Effector memory CD8-positive, alpha-beta T cell (primary cell): ENCODE results near the gene C13orf46.
"Not testable (repeated sequence)": the region's sequence is repeated elsewhere in the genome, so short reads cannot be mapped to it uniquely, and the experiment has no call there.

ENCODE experiments used
- ATAC-seq: fragments of 150-1000 bp; cut with Tn5 transposase; replicated peaks from 2 replicates; pipeline ENCODE4 v1.10.0; 2021; ENCODE audit warnings: mild to moderate bottlenecking, moderate library complexity
- DNase-seq, 3 experiments: peaks; one replicate each; pipeline ENCODE4 v3.0.0; 2021
- H3K27ac Mint-ChIP-seq, 2 donors: one replicate each; pipeline ENCODE4 v1.8.0; 2022; ENCODE audit warnings: mild to moderate bottlenecking in 2 of 2, mixed read lengths in 2 of 2, moderate library complexity in 2 of 2
- H3K27me3 Mint-ChIP-seq, 2 donors: one replicate each; pipeline ENCODE4 v1.8.0; 2022; ENCODE audit warnings: mixed read lengths in 2 of 2
- H3K36me3 Mint-ChIP-seq: one replicate; pipeline ENCODE4 v1.8.0; 2022; ENCODE audit warnings: mild to moderate bottlenecking, moderate library complexity, mixed read lengths; ENCODE audit not compliant: insufficient read depth
- H3K4me1 Mint-ChIP-seq, 2 donors: one replicate each; pipeline ENCODE4 v1.8.0; 2022; ENCODE audit warnings: low read depth in 2 of 2, mixed read lengths in 2 of 2
- H3K4me3 Mint-ChIP-seq, 2 donors: one replicate each; pipeline ENCODE4 v1.8.0; 2022; ENCODE audit warnings: mild to moderate bottlenecking in 2 of 2, mixed read lengths in 2 of 2, moderate library complexity in 2 of 2
- H3K9me3 Mint-ChIP-seq, 2 donors: one replicate each; pipeline ENCODE4 v1.8.0; 2022; ENCODE audit warnings: mixed read lengths in 2 of 2

The C13orf46 gene

GRCh38 chr13:113995051-113995601 lies 21.2 kb upstream of the C13orf46 start:
- ATAC-seq (no peak), DNase-seq (no peak)
- H3K27me3 Mint-ChIP-seq, result no peaks in the 10 kb centered on the region
- H3K9me3 Mint-ChIP-seq, result no peaks in the 10 kb centered on the region
- H3K36me3 Mint-ChIP-seq, result peaks cover 76% of the 10 kb centered on the region
- H3K27ac Mint-ChIP-seq, result peak overlapping the region in 1 of 2 donors; percentile 63
- peak overlapping the region in 1 of 2 donors; percentile 14 for H3K4me3 Mint-ChIP-seq
- H3K4me1 Mint-ChIP-seq, result peaks cover 4 to 17% of the 10 kb centered on the region in 2 donors

DNA sequence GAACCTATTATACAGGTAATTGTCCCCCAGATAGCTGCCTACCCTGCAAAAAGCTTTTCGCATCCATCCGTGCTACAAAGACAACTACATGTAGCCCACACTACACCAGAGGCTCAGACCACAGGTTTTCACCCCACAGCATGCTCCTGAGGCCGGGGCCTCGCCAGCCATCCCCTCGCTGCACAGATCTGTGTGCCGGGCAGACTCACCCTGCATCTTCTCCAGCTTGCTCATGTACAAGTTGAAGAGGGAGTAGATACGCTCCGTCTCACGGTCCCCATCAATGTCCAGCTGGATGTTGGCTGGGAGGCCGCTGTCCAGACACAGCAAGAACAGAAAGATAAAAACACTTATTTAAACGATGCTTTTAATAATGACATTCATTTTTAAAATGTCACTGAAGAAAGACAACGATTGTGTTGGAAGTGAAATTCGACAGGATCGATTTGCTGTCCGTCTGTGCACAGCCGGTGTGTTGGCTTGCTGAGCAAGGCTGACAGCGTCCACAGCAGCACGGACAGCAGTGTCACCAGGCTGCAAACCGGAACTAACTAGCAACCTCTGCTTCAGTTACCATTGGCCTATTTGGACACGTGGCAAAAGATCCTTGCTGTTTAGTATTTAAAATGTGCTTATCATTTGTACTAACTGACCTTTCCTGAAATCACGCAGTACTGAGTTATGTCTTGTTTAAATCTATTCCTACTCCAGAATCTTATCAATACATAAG lies 18.6 kb upstream of the C13orf46 start:
- Mint-ChIP-seq H3K9me3 (no peaks in the 10 kb centered on the region), H3K4me1 (peaks cover 3 to 28% of the 10 kb centered on the region in 2 donors), H3K4me3 (no peak overlapping the region), H3K27me3 (no peaks in the 10 kb centered on the region), H3K36me3 (peaks cover 71% of the 10 kb centered on the region), H3K27ac (peak overlapping the region in 1 of 2 donors; percentile 4)
- DNase-seq (no peak), ATAC-seq (no peak)

DNA sequence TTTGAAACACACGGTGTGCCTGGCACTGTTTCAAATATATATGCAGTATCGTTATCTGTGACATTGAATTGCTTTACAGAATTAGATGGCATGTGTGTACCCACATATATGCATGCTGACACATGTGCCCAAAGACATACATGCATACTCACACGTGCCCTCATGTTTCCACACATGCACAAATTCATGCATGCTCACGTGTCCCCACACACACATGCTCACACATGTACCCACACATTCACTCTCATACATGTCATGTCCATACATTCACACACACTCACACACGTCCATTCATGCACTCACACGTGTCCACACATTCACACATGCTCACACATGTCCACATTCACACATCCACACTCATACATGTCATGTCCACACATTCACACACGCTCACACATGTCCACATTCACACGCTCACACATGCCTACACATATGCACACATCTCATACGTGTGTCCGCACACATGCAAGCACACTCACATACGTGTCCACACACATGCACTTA lies 17.9 kb upstream of the C13orf46 start:
- peaks cover 64% of the 10 kb centered on the region for H3K36me3 Mint-ChIP-seq
- peaks cover 3 to 28% of the 10 kb centered on the region in 2 donors for H3K4me1 Mint-ChIP-seq
- no peaks in the 10 kb centered on the region for H3K9me3 Mint-ChIP-seq
- no peaks in the 10 kb centered on the region for H3K27me3 Mint-ChIP-seq
- ATAC-seq, result no peak
- peak overlapping the region in 1 of 2 donors; percentile 4 for H3K27ac Mint-ChIP-seq
- H3K4me3 Mint-ChIP-seq, result no peak overlapping the region
- no peak for DNase-seq

DNA sequence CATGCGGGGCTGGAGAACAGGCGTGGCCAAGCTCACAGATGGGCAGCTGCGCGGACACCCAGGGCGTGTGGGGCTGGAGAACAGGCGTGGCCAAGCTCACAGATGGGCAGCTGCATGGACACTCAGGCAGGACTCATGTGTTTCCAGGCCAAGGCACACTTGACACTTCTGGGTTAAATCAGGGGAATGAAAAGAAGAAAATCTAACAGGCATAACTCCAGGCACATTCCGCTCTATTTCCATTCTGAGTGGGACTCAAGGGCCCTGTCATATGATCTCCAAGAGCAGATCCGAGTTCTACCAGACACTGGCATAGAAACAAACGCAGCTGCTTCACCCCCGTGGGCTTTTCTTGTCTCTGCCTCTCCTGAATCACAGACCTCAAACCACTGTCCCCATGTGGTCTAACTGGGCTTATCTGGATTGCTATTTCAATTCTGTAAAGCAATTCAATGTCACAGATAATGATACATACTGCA lies 17.4 kb upstream of the C13orf46 start:
- Mint-ChIP-seq H3K4me1 (peaks cover 3 to 28% of the 10 kb centered on the region in 2 donors), H3K27ac (no peak overlapping the region), H3K4me3 (no peak overlapping the region), H3K36me3 (peaks cover 61% of the 10 kb centered on the region), H3K9me3 (no peaks in the 10 kb centered on the region), H3K27me3 (no peaks in the 10 kb centered on the region)
- ATAC-seq (no peak), DNase-seq (no peak)

DNA sequence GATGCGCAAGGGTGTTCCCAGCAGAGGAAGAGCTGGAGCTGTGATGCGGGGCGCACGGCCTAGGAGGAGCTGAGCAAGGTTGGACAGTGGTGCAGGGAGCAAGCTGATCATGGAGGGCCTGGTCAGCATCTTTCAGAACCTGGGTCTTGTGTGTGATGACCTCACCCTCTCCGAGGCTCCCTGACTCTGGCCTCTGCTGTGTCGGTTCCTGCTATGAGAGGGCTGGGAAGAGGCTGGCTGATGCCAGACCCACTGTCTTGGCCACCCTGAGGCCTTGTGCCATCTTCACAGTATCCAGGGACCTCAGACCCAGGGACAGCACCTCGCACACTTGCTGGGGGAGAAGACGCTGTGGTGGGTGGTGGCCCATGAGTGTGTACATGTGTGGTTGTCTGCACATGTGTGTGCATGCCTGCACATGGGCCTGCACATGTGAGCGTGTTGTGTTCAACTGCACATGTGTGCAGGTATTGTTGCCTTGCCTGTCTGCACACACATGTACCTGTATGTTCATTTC lies 16.5 kb upstream of the C13orf46 start:
- Mint-ChIP-seq H3K9me3 (no peaks in the 10 kb centered on the region), H3K4me3 (peak overlapping the region in 1 of 2 donors; percentile 1), H3K4me1 (peaks cover 3 to 28% of the 10 kb centered on the region in 2 donors), H3K36me3 (peaks cover 59% of the 10 kb centered on the region), H3K27me3 (no peaks in the 10 kb centered on the region), H3K27ac (peak overlapping the region; percentile 55 to 75)
- no peak for DNase-seq
- no peak for ATAC-seq

DNA sequence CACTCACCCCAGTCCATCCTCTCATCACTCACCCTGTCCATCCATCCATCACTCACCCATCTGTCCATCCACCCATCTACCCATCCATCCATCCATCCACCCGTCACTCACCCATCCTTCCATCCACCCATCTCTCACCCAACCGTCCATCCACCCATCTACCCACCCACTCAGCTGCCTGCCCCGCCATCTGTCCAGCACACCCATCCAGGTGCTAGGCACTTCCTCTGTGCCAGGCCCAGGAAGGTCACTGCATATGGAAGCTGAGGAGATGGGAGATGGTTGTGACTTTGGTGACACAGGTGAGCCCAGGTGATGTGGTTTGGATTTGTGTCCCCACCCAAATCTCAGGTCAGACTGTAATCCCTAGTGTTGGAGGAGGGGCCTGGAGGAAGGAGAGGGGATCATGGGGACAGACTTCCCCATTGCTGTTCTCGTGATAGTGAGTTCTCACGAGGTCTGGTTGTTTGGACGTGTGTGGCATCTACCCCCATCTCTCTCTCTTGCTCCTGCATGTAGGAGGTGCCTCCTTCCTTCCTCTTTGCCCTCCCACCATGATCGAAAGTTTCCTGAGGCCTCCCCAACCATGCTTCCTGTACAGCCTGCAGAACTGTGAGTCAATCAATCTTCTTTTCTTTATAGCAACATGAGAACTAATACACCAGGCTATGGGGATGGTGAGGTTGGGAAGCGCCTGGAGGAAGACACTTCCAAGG lies 15.9 kb upstream of the C13orf46 start:
- peaks cover 53% of the 10 kb centered on the region for H3K36me3 Mint-ChIP-seq
- peak overlapping the region; percentile 55 to 75 for H3K27ac Mint-ChIP-seq
- no peaks in the 10 kb centered on the region for H3K27me3 Mint-ChIP-seq
- DNase-seq (no peak), ATAC-seq (no peak)
- H3K9me3 Mint-ChIP-seq, result no peaks in the 10 kb centered on the region
- H3K4me3 Mint-ChIP-seq, result peak overlapping the region in 1 of 2 donors; percentile 1
- H3K4me1 Mint-ChIP-seq, result peaks cover 1 to 28% of the 10 kb centered on the region in 2 donors

DNA sequence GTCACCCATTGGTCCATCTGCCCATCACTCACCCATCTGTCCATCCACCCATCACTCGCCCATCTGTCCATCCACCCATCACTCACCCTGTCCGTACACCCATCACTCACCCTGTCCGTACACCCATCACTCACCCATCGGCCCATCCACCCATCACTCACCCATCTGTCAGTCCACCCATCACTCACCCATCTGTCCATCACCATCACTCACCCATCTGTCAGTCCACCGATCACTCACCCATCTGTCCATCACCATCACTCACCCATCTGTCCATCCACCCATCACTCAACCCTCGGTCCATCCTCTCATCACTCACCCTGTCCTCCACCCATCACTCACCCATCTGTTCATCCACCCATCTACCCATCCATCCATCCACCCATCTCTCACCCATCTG lies 15.0 kb upstream of the C13orf46 start:
- Mint-ChIP-seq H3K4me3 (peak overlapping the region in 1 of 2 donors; percentile 47), H3K36me3 (peaks cover 51% of the 10 kb centered on the region), H3K27ac (peak overlapping the region; percentile 75 to 77), H3K4me1 (peaks cover 1 to 20% of the 10 kb centered on the region in 2 donors)
- ATAC-seq, H3K9me3 Mint-ChIP-seq, H3K27me3 Mint-ChIP-seq, DNase-seq: not testable (repeated sequence)

DNA sequence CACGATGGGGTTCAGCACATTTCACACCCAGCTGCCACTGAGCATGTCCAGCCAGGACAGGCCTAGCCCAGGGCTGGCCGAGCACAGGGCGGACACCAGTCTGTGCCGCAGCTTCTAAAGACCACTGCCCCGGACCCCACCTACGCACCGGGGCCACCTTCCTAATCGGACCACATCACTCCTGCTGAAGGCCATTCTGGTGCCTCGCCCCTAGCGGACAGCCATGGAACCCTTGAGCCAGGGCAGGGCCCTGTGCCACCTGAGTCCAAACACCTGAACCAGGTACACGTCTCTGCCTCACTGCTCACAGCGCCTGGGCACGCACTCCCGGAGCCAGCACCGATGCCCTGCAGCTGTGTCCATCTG lies 8.4 kb upstream of the C13orf46 start:
- peak overlapping the region in 1 of 2 donors; percentile 85 for H3K27ac Mint-ChIP-seq
- no peak for ATAC-seq
- H3K36me3 Mint-ChIP-seq, result peaks cover 61% of the 10 kb centered on the region

GRCh38 chr13:113981611-113982295 lies 7.9 kb upstream of the C13orf46 start:
- no peaks in the 10 kb centered on the region for H3K9me3 Mint-ChIP-seq
- H3K27me3 Mint-ChIP-seq, result no peaks in the 10 kb centered on the region
- peaks cover 67% of the 10 kb centered on the region for H3K36me3 Mint-ChIP-seq
- ATAC-seq (no peak), DNase-seq (no peak)
- H3K4me1 Mint-ChIP-seq, result peaks cover 9 to 10% of the 10 kb centered on the region in 2 donors
- peak overlapping the region in 1 of 2 donors; percentile 85 for H3K27ac Mint-ChIP-seq
- peak overlapping the region in 1 of 2 donors; percentile 36 for H3K4me3 Mint-ChIP-seq

More for the DNA sequence above, 8.4 kb upstream of the C13orf46 start:
- peaks cover 8 to 9% of the 10 kb centered on the region in 2 donors for H3K4me1 Mint-ChIP-seq
- no peaks in the 10 kb centered on the region for H3K9me3 Mint-ChIP-seq
- DNase-seq, result no peak
- no peaks in the 10 kb centered on the region for H3K27me3 Mint-ChIP-seq
- H3K4me3 Mint-ChIP-seq, result no peak overlapping the region

DNA sequence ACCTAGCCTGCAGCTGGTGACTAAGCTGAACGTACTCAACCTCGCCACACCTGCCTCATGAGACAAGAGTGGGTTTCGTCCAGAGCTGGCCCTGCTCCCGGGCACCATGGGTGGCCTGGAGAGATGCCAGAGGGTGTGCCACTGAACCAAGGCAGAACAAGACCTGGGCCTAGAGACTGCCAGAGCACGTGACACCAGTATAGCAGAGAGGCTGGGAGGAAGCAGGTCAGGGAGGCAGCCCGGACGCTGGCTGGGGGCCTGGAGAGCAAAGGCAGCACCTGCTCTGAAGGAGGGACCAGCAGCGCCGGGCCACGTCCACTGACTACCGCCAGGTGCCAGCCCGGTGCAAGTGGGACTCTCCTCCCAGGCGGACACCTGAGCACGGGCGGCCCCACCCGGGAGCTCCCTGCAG lies 7.3 kb upstream of the C13orf46 start:
- H3K36me3 Mint-ChIP-seq, result peaks cover 71% of the 10 kb centered on the region
- ATAC-seq, result no peak
- peak overlapping the region; percentile 90 to 93 for H3K27ac Mint-ChIP-seq
- DNase-seq, result no peak
- H3K9me3 Mint-ChIP-seq, result no peaks in the 10 kb centered on the region
- H3K4me3 Mint-ChIP-seq, result no peak overlapping the region
- no peaks in the 10 kb centered on the region for H3K27me3 Mint-ChIP-seq
- H3K4me1 Mint-ChIP-seq, result peaks cover 9 to 10% of the 10 kb centered on the region in 2 donors

DNA sequence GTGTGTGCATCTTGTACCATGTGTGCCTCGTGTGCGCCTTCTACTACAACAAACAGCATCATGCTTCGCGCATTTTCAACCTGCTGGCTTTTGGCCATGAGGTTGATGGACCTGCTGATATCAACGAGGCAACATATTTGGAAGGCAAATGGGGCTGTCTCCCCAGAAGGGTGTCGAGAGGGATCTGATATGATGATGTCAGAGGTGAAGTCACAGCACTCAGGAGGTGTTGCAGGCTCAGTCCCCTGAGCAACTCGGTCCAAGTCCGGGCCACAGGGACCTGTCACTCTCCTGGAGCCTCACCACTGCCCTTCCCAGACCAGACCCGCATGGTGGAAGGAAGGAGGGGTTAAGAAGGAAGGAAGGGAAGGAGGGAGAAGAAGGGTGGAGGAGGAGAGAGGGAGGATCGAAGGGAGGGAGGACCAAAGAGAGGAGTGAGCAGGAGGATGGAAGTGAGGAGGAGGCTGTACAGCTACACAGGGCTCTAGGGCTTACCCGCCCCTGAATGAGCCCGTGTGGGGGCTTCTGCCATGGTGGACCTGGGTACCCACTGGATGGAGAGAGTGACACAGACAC lies 6.7 kb upstream of the C13orf46 start:
- Mint-ChIP-seq H3K36me3 (peaks cover 74% of the 10 kb centered on the region), H3K9me3 (no peaks in the 10 kb centered on the region), H3K27me3 (no peaks in the 10 kb centered on the region)

GRCh38 chr13:113979791-113980471 lies 6.1 kb upstream of the C13orf46 start:
- Mint-ChIP-seq H3K4me3 (peak overlapping the region in 1 of 2 donors; percentile 54), H3K36me3 (peaks cover 80% of the 10 kb centered on the region), H3K9me3 (no peaks in the 10 kb centered on the region), H3K4me1 (peaks cover 9 to 10% of the 10 kb centered on the region in 2 donors), H3K27ac (peak overlapping the region; percentile 90 to 93), H3K27me3 (no peaks in the 10 kb centered on the region)
- no peak for DNase-seq
- peak; percentile 10 for ATAC-seq

More for the DNA sequence above, 6.7 kb upstream of the C13orf46 start:
- ATAC-seq (no peak), DNase-seq (no peak)
- Mint-ChIP-seq H3K4me3 (peak overlapping the region in 1 of 2 donors; percentile 54), H3K4me1 (peaks cover 9 to 10% of the 10 kb centered on the region in 2 donors), H3K27ac (peak overlapping the region; percentile 90 to 93)
